Suprapubic skin (tissue), 4 donors: ENCODE measurements around the gene RCAN3.

Source experiments
- CTCF ChIP-seq, 2 donors: fragments of 200-600 bp in 1 of 2; fragments of 450-650 bp in 1 of 2; sonication (generic) in 1 of 2; IDR thresholded peaks; one replicate each; pipeline ENCODE4 v1.5.1; 2016 to 2019; ENCODE audit warnings: antibody characterized with exemption in 2 of 2, mild to moderate bottlenecking in 1 of 2, moderate library complexity in 1 of 2
- EP300 ChIP-seq: sonication (generic); formaldehyde crosslinking; IDR thresholded peaks from one replicate; pipeline ENCODE4 v1.6.1; 2017; ENCODE audit warnings: antibody characterized with exemption
- POLR2A ChIP-seq, 2 donors: fragments of 450-650 bp; IDR thresholded peaks; one replicate each; pipeline ENCODE4 v1.6.1; 2017; ENCODE audit warnings: antibody characterized with exemption in 2 of 2, mild to moderate bottlenecking in 2 of 2, moderate library complexity in 2 of 2
- POLR2AphosphoS5 ChIP-seq, 3 donors: sonication (generic); formaldehyde crosslinking; IDR thresholded peaks; one replicate each; pipeline ENCODE4 v1.6.1; 2017; ENCODE audit warnings: antibody characterized with exemption in 3 of 3

- TF ChIP-seq POLR2AphosphoS5 (IDR thresholded peaks at IDR 0.05) = no peak
- no peak for TF ChIP-seq EP300
- TF ChIP-seq POLR2A (IDR thresholded peaks at IDR 0.05) = no peak
- TF ChIP-seq CTCF (IDR thresholded peaks at IDR 0.05) = no peak
Observed at GRCh38 chr1:24580756-24581155, 78.1 kb downstream of the RCAN3 start.
